Measurements from ENCODE around the gene TBCA. TPM values are rescaled to one million over a fixed set of nuclear protein-coding genes. Genes with fewer than 3 reads are reported as not detected.
"Not testable (repeated sequence)": the region's sequence is repeated elsewhere in the genome, so short reads cannot be mapped to it uniquely, and the experiment has no call there.

Gene TBCA
- total RNA-seq, 4 donors from 2014 or later: 137 to 172 (median 153) TPM

DNA sequence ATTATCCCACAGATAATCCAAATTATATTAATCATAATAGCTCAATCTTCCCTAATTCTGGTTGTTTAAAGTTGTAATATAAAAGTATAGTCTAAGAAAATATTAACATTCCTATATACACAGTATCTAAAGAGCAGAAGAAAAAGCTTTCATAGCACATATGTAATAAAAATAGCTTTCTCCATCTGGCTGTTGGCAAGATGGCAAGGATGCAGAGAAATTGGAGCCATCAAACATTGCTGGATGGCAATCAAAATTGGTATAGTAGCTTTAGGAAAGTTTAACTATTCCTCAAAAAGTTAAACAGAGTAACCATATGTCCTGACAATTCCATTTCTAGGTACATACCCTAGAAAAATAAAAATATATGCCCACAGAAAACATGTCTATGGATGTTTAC, 66.8 kb downstream of the TBCA start:
- Histone ChIP-seq H3K27me3 (no peaks in the 10 kb centered on the region), H3K4me3 (no peak overlapping the region), H3K36me3 (peaks cover 5 to 38% of the 10 kb centered on the region in 2 donors), H3K27ac (no peak overlapping the region), H3K4me1 (no peaks in the 10 kb centered on the region), H3K9me3 (no peaks in the 10 kb centered on the region)
- TF ChIP-seq, protein P1, sequence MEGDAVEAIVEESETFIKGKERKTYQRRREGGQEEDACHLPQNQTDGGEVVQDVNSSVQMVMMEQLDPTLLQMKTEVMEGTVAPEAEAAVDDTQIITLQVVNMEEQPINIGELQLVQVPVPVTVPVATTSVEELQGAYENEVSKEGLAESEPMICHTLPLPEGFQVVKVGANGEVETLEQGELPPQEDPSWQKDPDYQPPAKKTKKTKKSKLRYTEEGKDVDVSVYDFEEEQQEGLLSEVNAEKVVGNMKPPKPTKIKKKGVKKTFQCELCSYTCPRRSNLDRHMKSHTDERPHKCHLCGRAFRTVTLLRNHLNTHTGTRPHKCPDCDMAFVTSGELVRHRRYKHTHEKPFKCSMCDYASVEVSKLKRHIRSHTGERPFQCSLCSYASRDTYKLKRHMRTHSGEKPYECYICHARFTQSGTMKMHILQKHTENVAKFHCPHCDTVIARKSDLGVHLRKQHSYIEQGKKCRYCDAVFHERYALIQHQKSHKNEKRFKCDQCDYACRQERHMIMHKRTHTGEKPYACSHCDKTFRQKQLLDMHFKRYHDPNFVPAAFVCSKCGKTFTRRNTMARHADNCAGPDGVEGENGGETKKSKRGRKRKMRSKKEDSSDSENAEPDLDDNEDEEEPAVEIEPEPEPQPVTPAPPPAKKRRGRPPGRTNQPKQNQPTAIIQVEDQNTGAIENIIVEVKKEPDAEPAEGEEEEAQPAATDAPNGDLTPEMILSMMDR (IDR thresholded peaks at IDR 0.05): no peak
- TF ChIP-seq POLR2AphosphoS5 (IDR thresholded peaks at IDR 0.05) (no peak), EP300 (IDR thresholded peaks at IDR 0.05) (no peak), POLR2A (IDR thresholded peaks at IDR 0.05) (no peak)
- no peak for ATAC-seq

DNA sequence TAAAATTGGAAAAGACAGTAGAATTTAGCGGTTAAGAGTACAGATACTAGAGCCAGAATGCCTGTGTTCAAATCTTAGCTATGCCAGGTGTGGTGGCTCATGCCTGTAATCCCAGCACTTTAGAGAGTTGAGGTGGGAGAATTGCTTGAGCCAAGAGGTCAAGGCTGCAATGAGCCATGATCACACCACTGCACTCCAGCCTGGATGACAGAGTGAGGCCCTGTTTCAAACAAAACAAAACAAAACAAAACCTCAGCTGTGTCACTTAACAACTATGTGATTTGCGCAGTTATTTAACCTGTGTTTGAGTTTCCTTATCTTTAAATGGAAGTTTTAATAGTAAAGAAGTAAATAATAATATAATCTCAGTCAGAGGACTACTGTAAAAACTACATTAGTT, 68.3 kb downstream of the TBCA start:
- Histone ChIP-seq H3K36me3 (peaks cover 5 to 54% of the 10 kb centered on the region in 2 donors), H3K4me3 (no peak overlapping the region), H3K27me3 (no peaks in the 10 kb centered on the region), H3K9me3 (no peaks in the 10 kb centered on the region), H3K27ac (no peak overlapping the region), H3K4me1 (no peaks in the 10 kb centered on the region)
- TF ChIP-seq EP300 (IDR thresholded peaks at IDR 0.05) (no peak), POLR2AphosphoS5 (IDR thresholded peaks at IDR 0.05) (no peak), POLR2A (IDR thresholded peaks at IDR 0.05) (no peak)
- TF ChIP-seq, protein P1 (IDR thresholded peaks at IDR 0.05): no peak
- no peak for ATAC-seq
- 93 to 97% methylated on average over 2 of the region's 2 CpGs for WGBS, 2 donors (ENCODE audit: low coverage in 1 of 2)

DNA sequence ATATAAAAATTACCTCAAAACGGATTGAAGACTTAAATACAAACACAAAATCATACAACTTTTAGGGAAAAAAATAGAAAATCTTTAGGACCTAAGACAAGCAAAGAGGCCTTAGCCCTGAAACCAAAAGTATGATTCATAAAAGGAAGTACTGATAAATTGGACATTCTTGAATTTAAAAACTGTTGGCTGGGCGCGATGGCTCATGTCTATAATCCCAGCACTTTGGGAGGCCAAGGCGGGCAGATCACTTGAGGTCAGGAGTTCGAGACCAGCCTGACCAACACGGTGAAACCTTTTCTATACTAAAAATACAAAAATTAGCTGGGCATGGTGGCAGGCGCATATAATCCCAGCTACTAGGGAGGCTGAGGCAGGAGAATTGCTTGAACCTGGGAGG, 76.6 kb downstream of the TBCA start:
- peaks cover 0 to 39% of the 10 kb centered on the region in 2 donors for H3K36me3 ChIP-seq
- peaks cover 0 to 14% (median 0%) of the 10 kb centered on the region in 3 donors for H3K4me1 ChIP-seq
- ATAC-seq, H3K27ac ChIP-seq, H3K9me3 ChIP-seq, H3K27me3 ChIP-seq, H3K4me3 ChIP-seq: not testable (repeated sequence)
- WGBS, 2 donors (ENCODE audit: low coverage in 1 of 2): 84 to 87% methylated on average over 5 to 7 of the region's 7 CpGs

DNA sequence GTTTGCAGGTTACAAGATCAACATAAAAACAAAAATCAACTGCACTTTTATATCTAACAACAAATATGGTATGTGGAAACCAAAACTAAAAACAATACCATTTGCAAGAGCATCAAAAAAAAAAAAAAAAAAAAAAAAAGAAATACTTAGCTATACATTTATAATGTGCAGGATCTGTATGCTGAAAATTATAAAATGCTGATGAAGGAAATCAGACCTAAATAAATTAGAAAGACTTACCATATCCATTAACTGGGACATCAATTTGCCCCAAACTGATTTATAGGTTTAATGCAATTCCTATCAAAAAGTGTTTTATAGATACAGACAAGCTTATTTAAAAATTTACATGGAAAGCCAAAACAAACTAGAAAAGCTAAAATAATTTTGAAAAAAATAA, 77.2 kb downstream of the TBCA start:
- no peak overlapping the region for H3K27ac ChIP-seq
- no peak for TF ChIP-seq POLR2A (IDR thresholded peaks at IDR 0.05)
- TF ChIP-seq, protein P1 (IDR thresholded peaks at IDR 0.05): no peak
- no peak for TF ChIP-seq POLR2AphosphoS5 (IDR thresholded peaks at IDR 0.05)
- H3K9me3 ChIP-seq: no peaks in the 10 kb centered on the region
- H3K36me3 ChIP-seq: peaks cover 0 to 32% of the 10 kb centered on the region in 2 donors
- no peak for ATAC-seq
- H3K4me3 ChIP-seq: no peak overlapping the region
- no peaks in the 10 kb centered on the region for H3K27me3 ChIP-seq
- H3K4me1 ChIP-seq: peaks cover 0 to 16% (median 0%) of the 10 kb centered on the region in 3 donors

DNA sequence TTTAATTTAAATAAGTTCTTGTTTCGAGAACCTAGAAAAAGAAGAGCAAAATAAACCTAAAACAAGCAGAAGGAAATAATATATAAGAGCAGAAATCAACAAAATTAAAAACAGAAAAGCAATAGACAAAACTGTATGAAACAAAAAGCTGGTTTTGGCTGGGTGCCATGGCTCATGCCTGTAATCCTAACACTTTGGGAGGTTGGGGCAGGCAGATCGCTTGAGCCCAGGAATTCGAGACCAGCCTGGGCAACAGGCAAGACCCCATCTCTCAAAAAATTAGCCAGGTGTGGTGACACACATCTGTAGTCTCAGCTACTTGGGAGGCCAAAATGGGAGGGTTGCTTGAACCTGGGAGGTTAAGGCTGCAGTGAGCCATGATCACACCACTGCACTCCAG, 78.4 kb downstream of the TBCA start:
- Histone ChIP-seq H3K36me3 (peaks cover 0 to 20% of the 10 kb centered on the region in 2 donors), H3K4me3 (no peak overlapping the region), H3K9me3 (no peaks in the 10 kb centered on the region), H3K4me1 (peaks cover 0 to 18% (median 0%) of the 10 kb centered on the region in 3 donors), H3K27me3 (no peaks in the 10 kb centered on the region), H3K27ac (no peak overlapping the region)
- TF ChIP-seq POLR2AphosphoS5 (IDR thresholded peaks at IDR 0.05) (no peak), EP300 (IDR thresholded peaks at IDR 0.05) (no peak), POLR2A (IDR thresholded peaks at IDR 0.05) (no peak)
- TF ChIP-seq, protein P1 (IDR thresholded peaks at IDR 0.05): no peak
- no peak for ATAC-seq
- WGBS, 2 donors (ENCODE audit: low coverage in 1 of 2): 88 to 94% methylated on average over 3 of the region's 3 CpGs
